ENCODE results near the gene PRR13. TPM values are rescaled to one million over a fixed set of nuclear protein-coding genes. Genes with fewer than 3 reads are reported as not detected.
"Not testable (repeated sequence)": the region's sequence is repeated elsewhere in the genome, so short reads cannot be mapped to it uniquely, and the experiment has no call there.

The PRR13 gene
- total and polyA plus RNA-seq, 2 donors (not counting 3 experiments of a cell fraction or from before 2014, with no cell fraction given) = 68.9 to 139 TPM

DNA sequence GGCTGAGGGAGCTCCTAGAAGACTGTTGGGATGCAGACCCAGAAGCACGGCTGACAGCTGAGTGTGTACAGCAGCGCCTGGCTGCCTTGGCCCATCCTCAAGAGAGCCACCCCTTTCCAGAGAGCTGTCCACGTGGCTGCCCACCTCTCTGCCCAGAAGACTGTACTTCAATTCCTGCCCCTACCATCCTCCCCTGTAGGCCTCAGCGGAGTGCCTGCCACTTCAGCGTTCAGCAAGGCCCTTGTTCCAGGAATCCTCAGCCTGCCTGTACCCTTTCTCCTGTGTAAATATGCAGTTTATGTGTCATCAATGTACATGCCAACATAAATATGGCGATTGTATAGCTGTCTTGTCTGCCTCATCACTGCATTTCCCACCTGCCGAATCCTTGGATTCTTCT, 10.3 kb upstream of the PRR13 start:
- FAIRE-seq = no peak
- no peak for TF ChIP-seq POLR2A (IDR thresholded peaks at IDR 0.05; ENCODE audit: low read depth, low read length)
- TF ChIP-seq, protein P1, sequence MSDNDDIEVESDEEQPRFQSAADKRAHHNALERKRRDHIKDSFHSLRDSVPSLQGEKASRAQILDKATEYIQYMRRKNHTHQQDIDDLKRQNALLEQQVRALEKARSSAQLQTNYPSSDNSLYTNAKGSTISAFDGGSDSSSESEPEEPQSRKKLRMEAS (IDR thresholded peaks at IDR 0.05; ENCODE audit: insufficient read depth, insufficient read length) = no peak
- TF ChIP-seq EZH2 (IDR thresholded peaks at IDR 0.05; ENCODE audit: borderline replicate concordance, low read depth, low read length, severe bottlenecking) = no peak
- no peak for TF ChIP-seq FOS (IDR thresholded peaks at IDR 0.05; ENCODE audit: borderline replicate concordance, insufficient read depth, low read length)
- no peak for TF ChIP-seq JUN (IDR thresholded peaks at IDR 0.05; ENCODE audit: borderline replicate concordance, insufficient read depth, insufficient read length, low read depth)
- no peak for TF ChIP-seq MYC (IDR thresholded peaks at IDR 0.05; ENCODE audit: low read depth, low read length)
- no peak for TF ChIP-seq CTCF (IDR thresholded peaks at IDR 0.05; ENCODE audit: extremely low read depth in 1 of 2, insufficient read depth in 1 of 2, low read depth in 1 of 2, low read length in 2 of 2)
- ChIA-PET POLR2A (no interaction called here), CTCF (interaction anchor here (0.7 to 3.2 kb wide), 5 partner anchors 9 to 110 kb away, joined by 3 to 17 read pairs (median 3); partner anchors contain the start of gene AAAS)
- Histone ChIP-seq H3K4me2 (ENCODE audit: insufficient read depth, low read length) (no peak overlapping the region), H3K27me3 (ENCODE audit: control insufficient read depth in 2 of 2, insufficient read depth in 2 of 2, low read length in 2 of 2) (no peaks in the 10 kb centered on the region), H3K36me3 (ENCODE audit: control insufficient read depth in 2 of 2, extremely low read depth in 1 of 2, insufficient read depth in 2 of 2, low read length in 2 of 2) (no peaks in the 10 kb centered on the region), H3K9me1 (replicated peaks; ENCODE audit: control insufficient read depth, extremely low read depth, insufficient read depth, low read length) (no peaks in the 10 kb centered on the region), H3K4me3 (replicated peaks in 1 of 3; ENCODE audit: insufficient read depth in 1 of 3, low read depth in 1 of 3, low read length in 3 of 3) (no peak overlapping the region), H3K9me3 (replicated peaks; ENCODE audit: control insufficient read depth, insufficient read depth, low read length) (no peaks in the 10 kb centered on the region), H2AFZ (ENCODE audit: low read depth, low read length) (no peak overlapping the region), H3K4me1 (ENCODE audit: control insufficient read depth, extremely low read depth, insufficient read depth, low read length) (no peaks in the 10 kb centered on the region), H3K79me2 (ENCODE audit: control insufficient read depth, insufficient read depth, low read length) (no peaks in the 10 kb centered on the region), H4K20me1 (replicated peaks; ENCODE audit: control insufficient read depth, extremely low read depth, insufficient read depth, low read length) (no peaks in the 10 kb centered on the region), H3K27ac (ENCODE audit: insufficient read depth, low read depth, low read length) (no peak overlapping the region), H3K9ac (replicated peaks; ENCODE audit: extremely low read depth, insufficient read depth, low read length) (no peak overlapping the region)
- intact Hi-C loops (cut with micrococcal nuclease) = no loop called here
- dilution Hi-C loops (cut with MboI; ENCODE audit: extremely low pct_ligation_motif_present, low sequenced_read_pairs) = no loop called here
- no TSS peak for BruUV-seq (replicated peaks)
- DNase-seq (ENCODE audit: low read depth, low spot score) = no peak

DNA sequence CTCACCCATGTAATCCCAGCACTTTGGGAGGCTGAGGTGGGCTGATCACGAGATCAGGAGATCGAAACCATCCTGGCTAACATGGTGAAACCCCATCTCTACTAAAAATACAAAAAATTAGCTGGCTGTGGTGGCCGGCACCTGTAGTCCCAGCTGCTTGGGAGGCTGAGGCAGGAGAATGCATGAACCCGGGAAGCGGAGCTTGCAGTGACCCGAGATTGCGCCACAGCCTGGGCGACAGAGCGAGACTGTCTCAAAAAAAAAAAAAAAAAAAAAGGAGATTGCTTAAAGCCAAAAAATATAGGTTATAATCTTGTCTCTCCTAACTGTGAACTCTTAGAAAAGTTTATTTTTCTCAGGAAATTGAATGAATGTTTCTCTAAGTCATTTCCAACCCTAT, 6.2 kb upstream of the PRR13 start:
- H3K36me3 ChIP-seq (ENCODE audit: control insufficient read depth in 2 of 2, extremely low read depth in 1 of 2, insufficient read depth in 2 of 2, low read length in 2 of 2); POLR2A ChIA-PET; FAIRE-seq; intact Hi-C loops (cut with micrococcal nuclease); H3K27ac ChIP-seq (ENCODE audit: insufficient read depth, low read depth, low read length); H4K20me1 ChIP-seq (replicated peaks; ENCODE audit: control insufficient read depth, extremely low read depth, insufficient read depth, low read length); DNase-seq (ENCODE audit: low read depth, low spot score); H3K4me3 ChIP-seq (replicated peaks in 1 of 3; ENCODE audit: insufficient read depth in 1 of 3, low read depth in 1 of 3, low read length in 3 of 3); H3K9ac ChIP-seq (replicated peaks; ENCODE audit: extremely low read depth, insufficient read depth, low read length); H3K4me2 ChIP-seq (ENCODE audit: insufficient read depth, low read length); H3K9me3 ChIP-seq (replicated peaks; ENCODE audit: control insufficient read depth, insufficient read depth, low read length); dilution Hi-C loops (cut with MboI; ENCODE audit: extremely low pct_ligation_motif_present, low sequenced_read_pairs); H3K9me1 ChIP-seq (replicated peaks; ENCODE audit: control insufficient read depth, extremely low read depth, insufficient read depth, low read length); H3K4me1 ChIP-seq (ENCODE audit: control insufficient read depth, extremely low read depth, insufficient read depth, low read length); CTCF ChIA-PET; H3K79me2 ChIP-seq (ENCODE audit: control insufficient read depth, insufficient read depth, low read length); H2AFZ ChIP-seq (ENCODE audit: low read depth, low read length); H3K27me3 ChIP-seq (ENCODE audit: control insufficient read depth in 2 of 2, insufficient read depth in 2 of 2, low read length in 2 of 2); BruUV-seq (replicated peaks): not testable (repeated sequence)

DNA sequence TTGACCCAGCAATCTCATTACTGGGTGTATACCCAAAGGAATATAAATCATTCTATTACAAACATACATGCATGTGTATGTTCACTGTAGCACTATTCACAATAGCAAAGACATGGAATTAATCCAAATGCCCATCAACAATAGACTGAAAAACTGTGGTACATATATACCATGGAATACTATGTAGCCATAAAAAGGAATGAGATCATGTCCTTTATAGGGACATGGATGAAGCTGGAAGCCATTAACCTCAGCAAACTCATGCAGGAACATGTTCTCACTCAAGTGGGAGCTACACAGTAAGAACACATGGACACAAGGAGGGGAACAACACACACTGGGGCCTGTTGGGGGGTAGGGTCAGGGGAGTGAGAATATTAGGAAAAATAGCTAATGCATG, 2.0 kb upstream of the PRR13 start:
- Histone ChIP-seq H3K4me1 (ENCODE audit: control insufficient read depth, extremely low read depth, insufficient read depth, low read length) (peaks cover 12% of the 10 kb centered on the region), H3K79me2 (ENCODE audit: control insufficient read depth, insufficient read depth, low read length) (peaks cover 16% of the 10 kb centered on the region)
- DNase-seq (ENCODE audit: low read depth, low spot score); H3K9me1 ChIP-seq (replicated peaks; ENCODE audit: control insufficient read depth, extremely low read depth, insufficient read depth, low read length); H4K20me1 ChIP-seq (replicated peaks; ENCODE audit: control insufficient read depth, extremely low read depth, insufficient read depth, low read length); H3K4me3 ChIP-seq (replicated peaks in 1 of 3; ENCODE audit: insufficient read depth in 1 of 3, low read depth in 1 of 3, low read length in 3 of 3); H3K36me3 ChIP-seq (ENCODE audit: control insufficient read depth in 2 of 2, extremely low read depth in 1 of 2, insufficient read depth in 2 of 2, low read length in 2 of 2); H2AFZ ChIP-seq (ENCODE audit: low read depth, low read length); BruUV-seq (replicated peaks); H3K9ac ChIP-seq (replicated peaks; ENCODE audit: extremely low read depth, insufficient read depth, low read length); H3K27ac ChIP-seq (ENCODE audit: insufficient read depth, low read depth, low read length); dilution Hi-C loops (cut with MboI; ENCODE audit: extremely low pct_ligation_motif_present, low sequenced_read_pairs); H3K27me3 ChIP-seq (ENCODE audit: control insufficient read depth in 2 of 2, insufficient read depth in 2 of 2, low read length in 2 of 2); H3K9me3 ChIP-seq (replicated peaks; ENCODE audit: control insufficient read depth, insufficient read depth, low read length); POLR2A ChIA-PET; H3K4me2 ChIP-seq (ENCODE audit: insufficient read depth, low read length); intact Hi-C loops (cut with micrococcal nuclease); FAIRE-seq: not testable (repeated sequence)
- CTCF ChIA-PET = interaction anchor here (0.6 to 1.9 kb wide), 5 partner anchors 8 to 119 kb away, joined by 3 to 5 read pairs (median 5); partner anchors contain the start of gene AAAS
